Fibroblast of villous mesenchyme (primary cell): ENCODE data around the gene RIBC2. TPM values are rescaled to one million over a fixed set of nuclear protein-coding genes. Genes with fewer than 3 reads are reported as not detected.
"Not testable (repeated sequence)": the region's sequence is repeated elsewhere in the genome, so short reads cannot be mapped to it uniquely, and the experiment has no call there.

ENCODE experiments used
- DNase-seq: peaks from one replicate; pipeline ENCODE4 v3.0.0-alpha.2; 2010; ENCODE audit warnings: low read depth
- H3K4me3 ChIP-seq: 2 replicates; pipeline ENCODE4 v1.5.1; 2011; ENCODE audit warnings: low read depth, mild to moderate bottlenecking, low read length
- total RNA-seq: library from RNA; depleted of rRNA; stranded (reverse); fragments of >200 nt; gene quantifications from 2 replicates; pipeline ENCODE4 v1.2.3, GENCODE V29; 2012
- TF ChIP-seq, protein P1 (sequence below): IDR thresholded peaks from 2 replicates; pipeline ENCODE4 v1.5.1; 2012; ENCODE audit warnings: low read depth, mild to moderate bottlenecking, low read length; ENCODE audit not compliant: insufficient read depth

The RIBC2 gene, protein sequence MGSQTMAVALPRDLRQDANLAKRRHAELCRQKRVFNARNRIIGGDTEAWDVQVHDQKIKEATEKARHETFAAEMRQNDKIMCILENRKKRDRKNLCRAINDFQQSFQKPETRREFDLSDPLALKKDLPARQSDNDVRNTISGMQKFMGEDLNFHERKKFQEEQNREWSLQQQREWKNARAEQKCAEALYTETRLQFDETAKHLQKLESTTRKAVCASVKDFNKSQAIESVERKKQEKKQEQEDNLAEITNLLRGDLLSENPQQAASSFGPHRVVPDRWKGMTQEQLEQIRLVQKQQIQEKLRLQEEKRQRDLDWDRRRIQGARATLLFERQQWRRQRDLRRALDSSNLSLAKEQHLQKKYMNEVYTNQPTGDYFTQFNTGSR
- 0.86 and 0.97 TPM in 2 replicates for total RNA-seq

DNA sequence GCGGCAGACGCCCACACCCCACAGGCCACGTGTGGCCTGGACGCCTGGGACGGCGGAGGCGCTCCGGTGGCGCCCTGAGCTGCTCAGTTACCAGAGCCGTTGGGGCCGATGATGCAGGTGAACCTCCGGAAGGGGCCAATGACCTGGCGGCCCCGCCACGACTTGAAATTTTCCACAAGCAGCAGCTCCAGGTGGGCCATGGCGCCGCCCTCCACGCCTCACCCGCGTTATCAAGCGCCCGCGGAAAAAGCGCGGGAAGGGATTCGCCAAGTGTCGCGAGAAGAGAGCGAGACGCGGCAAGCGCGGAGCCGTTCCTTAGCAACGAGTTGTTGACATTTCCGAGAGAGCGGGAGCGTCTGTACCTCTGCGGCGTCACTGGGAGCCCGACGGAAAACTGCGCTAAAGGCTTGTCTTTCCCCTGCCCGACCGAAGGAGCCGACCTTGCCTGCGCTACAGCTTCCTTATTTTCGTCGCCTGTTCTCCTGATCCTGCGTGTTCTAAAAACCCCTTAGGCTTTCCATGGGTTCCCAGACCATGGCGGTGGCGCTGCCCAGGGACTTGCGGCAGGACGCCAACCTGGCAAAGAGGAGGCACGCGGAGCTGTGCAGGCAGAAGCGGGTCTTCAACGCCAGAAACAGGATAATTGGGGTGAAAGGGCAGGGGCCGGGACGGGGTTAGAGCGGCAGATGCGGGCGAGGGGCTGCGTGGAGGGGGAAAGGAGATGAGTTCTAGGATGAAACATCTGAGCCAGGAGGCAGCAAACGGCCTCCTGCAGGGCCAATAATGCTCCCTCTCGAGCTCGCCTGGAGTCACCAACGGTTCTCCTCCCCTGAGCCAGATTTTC lies at the start of gene RIBC2, which contains the start of gene SMC1B:
TSS of gene RIBC2 (plus strand) at position 326 of the 844 bp plus-strand sequence. CDS start at position 520, 194 bp downstream.
TSS of gene SMC1B (minus strand) at position 232 of the 844 bp plus-strand sequence. CDS start at position 200, 32 bp downstream.
- TF ChIP-seq, protein P1, sequence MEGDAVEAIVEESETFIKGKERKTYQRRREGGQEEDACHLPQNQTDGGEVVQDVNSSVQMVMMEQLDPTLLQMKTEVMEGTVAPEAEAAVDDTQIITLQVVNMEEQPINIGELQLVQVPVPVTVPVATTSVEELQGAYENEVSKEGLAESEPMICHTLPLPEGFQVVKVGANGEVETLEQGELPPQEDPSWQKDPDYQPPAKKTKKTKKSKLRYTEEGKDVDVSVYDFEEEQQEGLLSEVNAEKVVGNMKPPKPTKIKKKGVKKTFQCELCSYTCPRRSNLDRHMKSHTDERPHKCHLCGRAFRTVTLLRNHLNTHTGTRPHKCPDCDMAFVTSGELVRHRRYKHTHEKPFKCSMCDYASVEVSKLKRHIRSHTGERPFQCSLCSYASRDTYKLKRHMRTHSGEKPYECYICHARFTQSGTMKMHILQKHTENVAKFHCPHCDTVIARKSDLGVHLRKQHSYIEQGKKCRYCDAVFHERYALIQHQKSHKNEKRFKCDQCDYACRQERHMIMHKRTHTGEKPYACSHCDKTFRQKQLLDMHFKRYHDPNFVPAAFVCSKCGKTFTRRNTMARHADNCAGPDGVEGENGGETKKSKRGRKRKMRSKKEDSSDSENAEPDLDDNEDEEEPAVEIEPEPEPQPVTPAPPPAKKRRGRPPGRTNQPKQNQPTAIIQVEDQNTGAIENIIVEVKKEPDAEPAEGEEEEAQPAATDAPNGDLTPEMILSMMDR, result peak; percentile 6
- peak; percentile 75 for DNase-seq
- peak within 1 kb of the TSS; percentile 78 for H3K4me3 ChIP-seq

DNA sequence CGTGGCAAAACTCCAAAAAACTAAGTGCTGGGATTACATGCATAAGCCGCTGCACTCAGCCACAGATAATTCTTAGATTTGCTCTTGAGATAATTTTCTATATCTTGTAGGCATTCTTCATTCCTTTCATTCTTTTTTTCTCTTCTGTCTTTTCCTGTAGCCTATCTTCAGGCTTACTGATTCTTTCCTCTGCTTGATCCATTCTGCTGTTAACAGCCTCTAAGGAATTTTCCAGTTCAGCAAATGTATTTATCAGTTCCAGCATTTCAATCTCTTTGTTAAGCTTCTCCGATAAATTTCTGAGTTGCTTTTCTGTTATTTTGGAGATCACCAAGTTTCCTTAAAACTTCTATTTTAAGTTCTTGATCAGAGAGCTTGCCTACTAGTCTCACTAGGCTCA lies 46.8 kb upstream of the RIBC2 start:
- TF ChIP-seq, protein P1, result no peak
- no peak for DNase-seq
- H3K4me3 ChIP-seq, result no peak overlapping the region

DNA sequence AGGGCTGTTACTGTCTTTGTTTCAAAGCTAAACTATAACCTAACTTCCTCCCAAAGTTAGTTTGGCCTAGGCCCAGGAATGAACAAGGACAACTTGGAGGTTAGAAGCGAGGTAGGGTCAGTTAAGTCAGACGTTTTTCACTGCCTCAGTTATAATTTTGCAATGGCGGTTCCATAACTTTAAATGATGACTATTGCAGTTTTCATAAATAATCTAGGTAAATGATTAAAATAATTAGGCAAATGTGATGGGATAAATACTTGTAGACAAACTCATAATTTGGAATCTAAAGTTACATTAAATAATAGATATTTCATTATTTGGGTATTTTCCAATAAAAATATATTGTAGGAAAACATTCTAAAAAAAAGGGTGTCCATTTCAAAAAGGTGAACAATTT lies 39.9 kb upstream of the RIBC2 start:
- H3K4me3 ChIP-seq, DNase-seq: not testable (repeated sequence)

DNA sequence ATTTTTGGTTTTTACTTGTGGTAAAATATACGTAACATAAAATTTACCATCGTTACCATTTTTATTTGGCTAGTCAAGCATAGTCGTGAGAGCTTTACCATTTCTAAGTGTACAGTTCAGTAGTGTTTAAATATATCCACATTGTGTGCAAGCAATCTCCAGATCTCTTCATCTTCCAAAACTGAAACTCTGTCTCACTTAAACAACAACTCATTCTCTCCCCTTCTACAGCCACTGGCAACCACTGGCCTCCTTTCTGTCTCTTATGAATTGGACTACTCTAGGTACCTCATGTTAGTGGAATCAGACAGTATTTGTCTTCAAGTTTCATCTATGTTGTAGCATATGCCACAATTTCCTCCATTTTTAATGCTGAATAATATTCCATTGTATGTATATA lies 37.5 kb upstream of the RIBC2 start:
- DNase-seq, result no peak
- no peak overlapping the region for H3K4me3 ChIP-seq
- TF ChIP-seq, protein P1, result no peak

DNA sequence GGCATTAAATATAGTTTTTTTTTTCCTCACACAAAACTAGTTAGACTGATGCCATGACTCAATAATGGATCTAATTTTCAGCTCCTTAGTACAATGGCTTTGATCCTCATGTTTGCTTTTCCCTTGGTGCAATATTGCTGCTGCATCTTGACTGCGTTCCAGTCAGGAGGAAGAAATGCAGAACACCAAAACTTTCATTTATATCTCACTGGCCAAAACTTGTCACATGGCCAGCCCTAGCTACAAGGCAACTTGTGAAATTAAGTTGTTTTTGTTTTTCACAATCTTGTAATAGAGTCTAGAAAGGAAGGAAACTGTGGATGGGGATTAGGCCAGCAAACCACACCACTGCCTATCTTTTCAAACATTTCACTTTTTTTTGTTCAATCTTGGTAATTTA lies 36.8 kb upstream of the RIBC2 start:
- no peak overlapping the region for H3K4me3 ChIP-seq
- TF ChIP-seq, protein P1, result no peak
- DNase-seq, result peak; percentile 74

DNA sequence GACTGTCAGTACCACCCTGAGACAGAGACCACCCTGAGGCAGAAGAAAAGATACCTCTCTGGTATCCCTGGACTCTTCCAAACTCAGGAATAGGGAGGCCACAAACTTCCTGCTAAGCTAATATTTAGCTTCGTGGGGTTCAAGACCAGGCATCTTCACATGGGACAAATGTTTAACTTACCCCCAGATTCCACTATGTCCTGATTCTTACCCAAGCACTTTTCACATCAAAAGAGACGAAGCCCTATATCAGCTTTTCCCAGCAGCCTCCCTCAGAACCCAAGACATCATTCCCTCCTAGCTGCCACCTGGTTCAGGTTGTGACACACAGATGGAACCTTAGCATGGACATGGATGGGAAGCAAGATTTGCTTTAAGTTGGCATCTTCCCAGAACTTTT lies 32.1 kb upstream of the RIBC2 start:
- H3K4me3 ChIP-seq, result no peak overlapping the region
- TF ChIP-seq, protein P1, result no peak
- DNase-seq, result no peak

DNA sequence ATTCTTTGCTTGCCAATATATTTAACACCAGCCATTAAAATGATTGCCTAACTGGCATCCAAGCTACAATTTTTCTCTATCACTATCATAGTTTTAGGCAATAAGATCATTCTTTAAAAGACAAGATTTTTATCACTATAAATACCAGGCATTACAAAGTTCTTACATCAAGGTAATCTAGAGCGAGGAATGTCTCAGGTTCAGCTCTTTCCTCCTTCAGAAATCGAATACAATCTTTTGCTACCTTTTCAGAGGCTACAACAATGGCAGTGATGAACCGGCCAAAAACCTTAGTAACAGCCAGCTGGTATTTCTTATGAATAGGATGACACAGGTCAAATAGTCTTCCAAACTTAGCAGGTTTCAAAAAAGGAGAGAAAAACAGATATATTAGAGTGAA lies 23.9 kb upstream of the RIBC2 start:
- no peak overlapping the region for H3K4me3 ChIP-seq
- TF ChIP-seq, protein P1, result no peak
- no peak for DNase-seq
